ENCODE data around the gene TRMT5.
A peak's percentile ranks its signal among the peaks of the same experiment; 100 is the strongest.

Gene TRMT5, protein sequence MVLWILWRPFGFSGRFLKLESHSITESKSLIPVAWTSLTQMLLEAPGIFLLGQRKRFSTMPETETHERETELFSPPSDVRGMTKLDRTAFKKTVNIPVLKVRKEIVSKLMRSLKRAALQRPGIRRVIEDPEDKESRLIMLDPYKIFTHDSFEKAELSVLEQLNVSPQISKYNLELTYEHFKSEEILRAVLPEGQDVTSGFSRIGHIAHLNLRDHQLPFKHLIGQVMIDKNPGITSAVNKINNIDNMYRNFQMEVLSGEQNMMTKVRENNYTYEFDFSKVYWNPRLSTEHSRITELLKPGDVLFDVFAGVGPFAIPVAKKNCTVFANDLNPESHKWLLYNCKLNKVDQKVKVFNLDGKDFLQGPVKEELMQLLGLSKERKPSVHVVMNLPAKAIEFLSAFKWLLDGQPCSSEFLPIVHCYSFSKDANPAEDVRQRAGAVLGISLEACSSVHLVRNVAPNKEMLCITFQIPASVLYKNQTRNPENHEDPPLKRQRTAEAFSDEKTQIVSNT

DNA sequence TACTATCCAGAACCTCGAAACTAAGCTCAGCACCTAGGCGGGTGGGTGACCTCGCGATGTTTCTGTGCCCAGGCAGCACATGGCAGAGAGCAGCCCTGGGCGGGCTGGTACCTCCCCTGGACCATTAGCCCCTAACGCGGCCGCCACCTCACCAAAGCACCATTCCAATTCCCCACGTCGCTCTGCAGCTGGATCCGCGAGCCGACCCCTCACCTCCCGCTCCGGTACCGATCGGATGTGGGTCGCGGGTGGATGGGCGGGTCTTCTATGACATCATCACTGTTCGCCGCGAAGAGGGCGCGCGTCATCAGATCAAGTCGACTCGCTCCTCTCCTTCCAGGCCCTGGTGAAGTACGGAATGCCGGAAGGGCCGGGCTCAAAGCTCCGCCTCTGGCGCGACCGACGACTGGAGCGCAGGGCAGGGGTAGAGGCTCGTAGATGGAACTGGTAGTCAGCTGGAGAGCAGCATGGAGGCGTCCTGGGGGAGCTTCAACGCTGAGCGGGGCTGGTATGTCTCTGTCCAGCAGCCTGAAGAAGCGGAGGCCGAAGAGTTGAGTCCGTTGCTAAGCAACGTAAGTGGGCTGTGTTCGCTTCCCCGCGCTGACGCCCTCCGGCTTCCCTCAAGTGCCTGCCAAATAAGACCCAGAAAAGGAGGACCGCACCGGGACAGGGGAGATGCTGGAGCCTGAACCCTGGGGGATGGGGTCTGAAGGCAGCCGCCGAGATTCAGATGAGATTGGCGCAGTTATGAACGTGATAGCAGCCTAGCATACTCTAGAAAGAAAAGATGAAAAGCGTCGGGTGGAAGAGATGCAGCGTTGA lies at the start of gene TRMT5, which contains the start of gene SLC38A6:
Gene TRMT5, minus strand, starts transcription at position 269 of the 822 bp plus-strand sequence. Its CDS starts 106 bp downstream, at position 163.
Gene SLC38A6, plus strand, starts transcription at position 435 of the 822 bp plus-strand sequence. Its CDS starts 33 bp downstream, at position 468.
- intact Hi-C loops (cut with DNase I) = loop anchor here (1.0 kb wide), 1 partner anchor 247 kb away; the partner anchor contains the start of gene MNAT1
- DNase-seq = peak; percentile 91 to 99 (median 94)

- intact Hi-C loops (cut with DNase I) = loop anchor here (10.0 kb wide), 1 partner anchor 228 kb away; no protein-coding TSS in a partner anchor
- DNase-seq = peak in 1 of 10 donors; percentile 44
These were observed 45.6 kb upstream of the TRMT5 start for GRCh38 chr14:61026526-61026925.

- peak; percentile 11 to 92 (median 56) for DNase-seq
- intact Hi-C loops (cut with DNase I) = loop anchor here (1.0 to 10.0 kb wide), 2 partner anchors 229 to 400 kb away; no protein-coding TSS in a partner anchor
These were observed 44.7 kb upstream of the TRMT5 start for GRCh38 chr14:61025251-61026223.

- intact Hi-C loops (cut with DNase I) = no loop called here
- no peak for DNase-seq
These were observed 38.7 kb upstream of the TRMT5 start for GRCh38 chr14:61019537-61019936.

GRCh38 chr14:61003571-61003970 lies 22.7 kb upstream of the TRMT5 start:
- DNase-seq = no peak
- intact Hi-C loops (cut with DNase I) = no loop called here

- intact Hi-C loops (cut with DNase I) = no loop called here
- DNase-seq = no peak
These were observed 18.7 kb upstream of the TRMT5 start for GRCh38 chr14:60999536-60999935.

DNA sequence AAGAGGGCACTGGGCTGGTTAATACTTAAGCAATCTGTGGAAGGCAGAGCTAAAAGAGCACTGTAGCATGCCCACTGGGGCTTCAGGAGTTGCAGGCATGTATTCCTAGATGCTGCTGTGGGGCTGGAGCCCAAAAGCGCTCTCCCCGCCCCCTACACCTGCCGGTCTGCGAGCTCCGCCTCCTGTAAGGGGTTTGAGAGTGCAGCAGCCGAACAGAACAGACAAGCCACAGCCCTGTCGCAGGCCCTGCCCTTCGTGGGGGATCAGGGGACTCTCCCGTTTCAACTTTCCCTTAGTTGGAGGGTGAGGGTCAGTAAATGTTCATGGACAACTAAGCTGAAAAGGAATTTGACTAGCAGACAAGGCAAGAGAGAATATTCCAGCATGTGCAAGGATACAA lies 17.7 kb upstream of the TRMT5 start:
- DNase-seq = no peak
- intact Hi-C loops (cut with DNase I) = no loop called here

DNA sequence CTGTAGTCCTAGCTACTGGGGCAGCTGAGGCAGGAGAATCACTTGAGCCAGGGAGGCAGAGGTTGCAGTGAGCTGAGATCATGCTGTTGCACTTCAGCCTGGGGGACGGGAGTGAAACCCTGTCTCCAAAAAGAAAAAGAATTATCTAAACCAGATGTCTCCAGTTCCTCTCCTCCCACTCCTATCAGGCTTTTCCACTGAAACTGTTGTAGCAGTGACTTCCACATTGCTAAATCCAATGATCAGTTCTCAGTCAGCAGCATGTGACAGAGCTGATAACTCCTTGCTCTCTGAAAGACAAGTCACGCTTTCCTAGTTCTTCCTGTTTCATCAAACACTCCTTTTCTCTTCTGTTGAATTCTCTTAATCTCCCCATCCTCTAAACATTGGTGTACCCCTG lies 8.7 kb upstream of the TRMT5 start:
- intact Hi-C loops (cut with DNase I) = no loop called here
- DNase-seq = no peak

DNA sequence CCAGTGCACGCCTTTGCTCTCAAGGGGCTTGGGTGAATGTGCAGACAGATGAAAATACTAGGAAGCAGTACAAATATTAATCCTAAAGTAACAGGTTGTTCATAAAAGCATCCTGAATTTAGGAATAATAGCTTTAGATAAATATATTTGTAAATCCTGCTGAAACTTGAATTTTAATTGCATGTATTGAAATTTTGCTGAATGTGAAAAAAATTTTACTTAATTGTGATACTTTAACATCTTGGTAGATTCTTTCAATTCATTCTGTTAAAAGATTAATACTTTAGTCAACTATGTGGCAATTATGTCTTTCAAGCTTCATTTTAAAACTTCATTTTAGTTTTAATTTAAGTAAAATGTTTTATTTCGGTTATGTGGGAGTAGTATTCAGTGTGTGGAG lies 5.6 kb upstream of the TRMT5 start:
- DNase-seq = no peak
- intact Hi-C loops (cut with DNase I) = no loop called here

DNA sequence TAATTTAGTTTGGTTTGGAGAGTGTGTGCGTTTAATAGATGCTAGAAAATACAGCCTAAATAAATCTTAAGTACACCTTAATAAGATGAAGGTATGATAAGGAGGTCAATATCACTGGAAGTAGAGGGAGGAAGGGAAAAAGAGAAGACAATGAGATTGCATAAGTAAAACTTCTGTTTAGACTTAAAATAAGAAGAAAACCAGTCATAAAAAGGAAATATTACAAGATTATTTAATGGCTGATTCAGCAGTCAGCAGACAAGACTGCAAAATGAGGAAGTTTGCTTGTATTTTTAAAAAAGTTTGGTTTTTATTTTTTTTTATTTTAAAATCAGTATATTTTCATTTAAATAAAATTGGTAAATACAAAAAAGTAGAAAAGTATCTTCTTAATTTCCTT lies 3.3 kb upstream of the TRMT5 start:
- no peak for DNase-seq
- intact Hi-C loops (cut with DNase I) = no loop called here

DNA sequence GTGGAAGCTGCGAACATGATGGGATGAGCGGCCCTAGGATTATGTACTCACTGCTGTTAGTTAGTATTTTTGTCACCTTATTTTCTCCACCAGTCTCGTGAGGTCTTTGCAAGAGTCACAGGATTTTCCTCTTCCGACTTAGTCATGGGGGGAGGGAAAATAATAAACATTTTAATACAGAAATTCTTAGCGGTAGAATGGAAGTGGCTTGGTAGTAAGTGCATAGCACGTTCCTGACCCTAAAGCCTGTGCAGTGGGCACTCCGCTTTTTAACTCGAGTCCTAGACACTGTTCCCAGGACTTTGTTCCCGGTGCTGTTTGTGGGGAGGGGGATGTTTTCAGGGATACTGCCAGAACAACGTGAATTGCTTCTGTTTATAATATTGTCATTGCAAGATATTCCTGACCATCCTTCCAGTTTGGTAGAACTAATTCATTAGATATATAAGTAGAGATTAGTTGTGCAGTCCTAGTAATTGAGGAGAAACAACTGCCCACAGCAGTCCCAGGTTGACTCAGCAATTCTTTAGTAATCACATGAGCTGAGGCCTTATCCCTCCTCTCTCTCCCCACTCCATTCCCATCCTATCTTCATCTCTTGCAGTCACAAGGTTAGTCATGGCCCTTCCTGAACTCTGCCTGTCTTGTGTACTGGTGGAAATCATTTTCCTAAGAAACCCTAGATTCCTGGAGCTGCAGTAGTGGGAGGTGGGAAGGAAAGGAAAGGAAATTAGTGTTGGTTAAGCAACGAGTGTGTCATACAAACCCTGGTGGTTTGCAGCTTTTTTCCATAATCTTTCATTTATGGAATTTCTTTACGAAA lies 965 bp upstream of the TRMT5 start:
- intact Hi-C loops (cut with DNase I) = loop anchor here (1.0 kb wide), 1 partner anchor 248 kb away; the partner anchor contains the start of gene MNAT1
- DNase-seq = peak in 1 of 10 donors; percentile 44

DNA sequence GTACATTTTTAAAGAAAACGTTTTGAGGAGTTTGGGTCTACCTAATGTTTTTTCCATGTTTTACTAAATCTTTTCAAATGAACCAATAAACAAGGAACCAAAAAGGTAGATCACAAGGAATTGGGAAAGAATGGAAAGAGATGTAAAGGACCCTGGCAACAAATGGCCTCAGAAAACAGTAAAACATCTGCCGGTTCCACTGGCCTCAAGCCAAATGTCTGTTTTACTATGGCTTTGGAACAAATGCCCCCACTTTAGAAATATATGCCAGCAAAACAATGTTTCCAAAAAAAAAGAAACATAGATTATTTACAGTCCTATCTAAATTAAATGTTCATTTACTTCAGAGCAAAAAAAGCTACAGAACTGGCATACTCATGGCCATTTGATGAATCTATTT lies 3.0 kb downstream of the TRMT5 start:
- intact Hi-C loops (cut with DNase I) = no loop called here
- DNase-seq = peak in 1 of 10 donors; percentile 17

DNA sequence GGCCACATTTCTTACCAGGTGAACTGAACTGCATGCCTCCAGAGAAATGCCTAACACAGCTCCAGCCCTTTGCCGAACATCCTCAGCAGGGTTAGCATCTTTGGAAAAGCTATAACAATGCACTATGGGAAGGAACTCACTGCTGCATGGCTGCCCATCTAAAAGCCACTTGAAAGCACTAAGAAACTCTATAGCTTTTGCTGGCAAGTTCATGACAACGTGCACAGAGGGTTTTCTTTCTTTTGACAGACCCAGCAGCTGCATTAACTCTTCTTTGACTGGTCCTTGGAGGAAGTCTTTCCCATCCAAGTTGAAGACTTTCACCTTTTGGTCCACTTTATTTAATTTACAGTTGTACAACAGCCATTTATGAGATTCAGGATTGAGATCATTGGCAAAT lies 5.3 kb downstream of the TRMT5 start:
- intact Hi-C loops (cut with DNase I) = no loop called here
- no peak for DNase-seq

- intact Hi-C loops (cut with DNase I) = no loop called here
- no peak for DNase-seq
These were observed 6.7 kb downstream of the TRMT5 start for GRCh38 chr14:60974090-60974651.

GRCh38 chr14:60973070-60973469 lies 7.8 kb downstream of the TRMT5 start:
- DNase-seq = no peak
- intact Hi-C loops (cut with DNase I) = no loop called here

DNA sequence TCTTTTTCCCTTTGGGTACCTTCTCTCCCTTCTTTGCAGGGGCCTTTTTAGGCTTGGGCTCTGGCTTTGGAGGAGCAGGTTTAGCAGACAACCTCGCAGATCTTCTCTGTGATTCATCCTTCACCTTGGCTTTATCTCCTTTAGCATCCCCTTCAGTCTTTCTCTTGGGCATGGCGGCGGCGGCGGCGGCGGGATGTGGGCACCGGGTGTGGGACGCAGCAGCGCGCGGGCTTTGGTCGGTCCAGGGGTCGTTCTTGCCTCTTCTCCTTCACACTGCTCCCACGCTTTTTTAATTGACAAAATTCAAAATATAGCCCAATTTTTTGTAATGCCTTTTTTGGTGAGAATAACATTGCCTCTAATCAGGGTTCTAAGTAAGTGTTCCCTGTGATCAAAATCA lies 8.6 kb downstream of the TRMT5 start:
- DNase-seq = no peak

GRCh38 chr14:60971271-60971670 lies 9.6 kb downstream of the TRMT5 start:
- no peak for DNase-seq
- intact Hi-C loops (cut with DNase I) = no loop called here

More for the DNA sequence above, 8.6 kb downstream of the TRMT5 start:
- intact Hi-C loops (cut with DNase I) = no loop called here

DNA sequence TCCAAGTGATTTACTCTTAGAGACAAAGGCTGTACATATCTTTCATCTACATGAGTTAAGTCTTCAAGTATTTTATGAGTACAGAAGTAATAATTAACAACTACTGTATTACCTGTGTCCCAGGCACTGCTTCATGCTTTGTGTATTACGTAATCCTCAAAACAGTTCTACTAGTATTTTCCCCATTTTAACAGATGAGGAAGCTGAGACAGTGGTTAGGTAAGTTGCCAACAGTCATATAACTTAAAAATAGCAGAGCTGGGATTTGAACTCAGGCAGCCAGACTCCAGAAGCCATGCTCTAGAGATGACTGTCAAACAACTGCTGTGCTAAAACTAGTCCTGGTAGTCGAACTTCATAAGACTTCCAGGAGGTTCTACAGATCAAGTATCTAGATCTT lies 10.7 kb downstream of the TRMT5 start:
- DNase-seq = no peak
- intact Hi-C loops (cut with DNase I) = no loop called here

- intact Hi-C loops (cut with DNase I) = no loop called here
- DNase-seq = no peak
These were observed 12.2 kb downstream of the TRMT5 start for GRCh38 chr14:60968671-60969070.

Measured in posterior cingulate gyrus (tissue), 11 donors.